Measurements from ENCODE around the gene PLBD1.

The PLBD1 gene

GRCh38 chr12:14561677-14562238 lies 5.9 kb downstream of the PLBD1 start:
- no peak for DNase-seq
- Mint-ChIP-seq H3K27ac (no peak overlapping the region), H3K27me3 (peaks cover 13 to 19% of the 10 kb centered on the region in 2 donors), H3K9me3 (no peaks in the 10 kb centered on the region), H3K4me3 (no peak overlapping the region), H3K36me3 (ENCODE audit: insufficient read depth) (no peaks in the 10 kb centered on the region), H3K4me1 (ENCODE audit: low read depth in 2 of 2) (peaks cover 0 to 4% of the 10 kb centered on the region in 2 donors)
- no peak for ATAC-seq (replicated peaks)

- no peak overlapping the region for H3K27ac Mint-ChIP-seq
- peaks cover 11 to 15% of the 10 kb centered on the region in 2 donors for H3K27me3 Mint-ChIP-seq
- peaks cover 0 to 4% of the 10 kb centered on the region in 2 donors for H3K4me1 Mint-ChIP-seq (ENCODE audit: low read depth in 2 of 2)
- H3K9me3 Mint-ChIP-seq = no peaks in the 10 kb centered on the region
- DNase-seq = no peak
- H3K36me3 Mint-ChIP-seq (ENCODE audit: insufficient read depth) = no peaks in the 10 kb centered on the region
- H3K4me3 Mint-ChIP-seq = no peak overlapping the region
- ATAC-seq (replicated peaks) = no peak
Measured at GRCh38 chr12:14560904-14561574, 6.6 kb downstream of the PLBD1 start.

- Mint-ChIP-seq H3K27me3 (no peaks in the 10 kb centered on the region), H3K4me3 (no peak overlapping the region), H3K36me3 (ENCODE audit: insufficient read depth) (no peaks in the 10 kb centered on the region), H3K9me3 (no peaks in the 10 kb centered on the region), H3K27ac (no peak overlapping the region), H3K4me1 (ENCODE audit: low read depth in 2 of 2) (peaks cover 0 to 4% of the 10 kb centered on the region in 2 donors)
- ATAC-seq (replicated peaks) (no peak), DNase-seq (no peak)
Measured at GRCh38 chr12:14558473-14558959, 9.2 kb downstream of the PLBD1 start.

GRCh38 chr12:14557966-14558365 lies 9.7 kb downstream of the PLBD1 start:
- no peaks in the 10 kb centered on the region for H3K36me3 Mint-ChIP-seq (ENCODE audit: insufficient read depth)

GRCh38 chr12:14554281-14555007 lies 13.2 kb downstream of the PLBD1 start:
- ATAC-seq (replicated peaks) (no peak), DNase-seq (no peak)
- Mint-ChIP-seq H3K9me3 (no peaks in the 10 kb centered on the region), H3K36me3 (ENCODE audit: insufficient read depth) (no peaks in the 10 kb centered on the region), H3K4me1 (ENCODE audit: low read depth in 2 of 2) (peaks cover 0 to 2% of the 10 kb centered on the region in 2 donors), H3K4me3 (no peak overlapping the region), H3K27ac (no peak overlapping the region), H3K27me3 (peaks cover 9 to 20% of the 10 kb centered on the region in 2 donors)

More at GRCh38 chr12:14557966-14558365, 9.7 kb downstream of the PLBD1 start:
- Mint-ChIP-seq H3K27me3 (peaks cover 0 to 5% of the 10 kb centered on the region in 2 donors), H3K4me1 (ENCODE audit: low read depth in 2 of 2) (peaks cover 0 to 4% of the 10 kb centered on the region in 2 donors), H3K27ac (no peak overlapping the region), H3K4me3 (no peak overlapping the region), H3K9me3 (no peaks in the 10 kb centered on the region)
- DNase-seq = no peak
- no peak for ATAC-seq (replicated peaks)

GRCh38 chr12:14548609-14549008 lies 19.1 kb downstream of the PLBD1 start:
- Mint-ChIP-seq H3K4me1 (ENCODE audit: low read depth in 2 of 2) (no peaks in the 10 kb centered on the region), H3K27me3 (peaks cover 19 to 39% of the 10 kb centered on the region in 2 donors), H3K9me3 (no peaks in the 10 kb centered on the region), H3K36me3 (ENCODE audit: insufficient read depth) (no peaks in the 10 kb centered on the region), H3K4me3 (no peak overlapping the region), H3K27ac (no peak overlapping the region)
- ATAC-seq (replicated peaks) (no peak), DNase-seq (no peak)

- H3K27ac Mint-ChIP-seq = no peak overlapping the region
- H3K4me1 Mint-ChIP-seq (ENCODE audit: low read depth in 2 of 2) = no peaks in the 10 kb centered on the region
- DNase-seq = no peak
- H3K4me3 Mint-ChIP-seq = no peak overlapping the region
- H3K27me3 Mint-ChIP-seq = peaks cover 19 to 30% of the 10 kb centered on the region in 2 donors
- H3K9me3 Mint-ChIP-seq = no peaks in the 10 kb centered on the region
- no peak for ATAC-seq (replicated peaks)
- H3K36me3 Mint-ChIP-seq (ENCODE audit: insufficient read depth) = no peaks in the 10 kb centered on the region
Measured at GRCh38 chr12:14547571-14547970, 20.1 kb downstream of the PLBD1 start.

- Mint-ChIP-seq H3K4me3 (no peak overlapping the region), H3K9me3 (no peaks in the 10 kb centered on the region), H3K36me3 (ENCODE audit: insufficient read depth) (no peaks in the 10 kb centered on the region), H3K27ac (no peak overlapping the region), H3K4me1 (ENCODE audit: low read depth in 2 of 2) (no peaks in the 10 kb centered on the region), H3K27me3 (peaks cover 19 to 26% of the 10 kb centered on the region in 2 donors)
- ATAC-seq (replicated peaks) (no peak), DNase-seq (no peak)
Measured at GRCh38 chr12:14545144-14546124, 22.2 kb downstream of the PLBD1 start.

- no peaks in the 10 kb centered on the region for H3K36me3 Mint-ChIP-seq (ENCODE audit: insufficient read depth)
- H3K27ac Mint-ChIP-seq = no peak overlapping the region
- no peak overlapping the region for H3K4me3 Mint-ChIP-seq
- peaks cover 0 to 8% of the 10 kb centered on the region in 2 donors for H3K27me3 Mint-ChIP-seq
- no peaks in the 10 kb centered on the region for H3K4me1 Mint-ChIP-seq (ENCODE audit: low read depth in 2 of 2)
- no peaks in the 10 kb centered on the region for H3K9me3 Mint-ChIP-seq
- DNase-seq (no peak), ATAC-seq (replicated peaks) (no peak)
Measured at GRCh38 chr12:14540801-14541462, 26.8 kb downstream of the PLBD1 start.

- Mint-ChIP-seq H3K4me1 (ENCODE audit: low read depth in 2 of 2) (no peaks in the 10 kb centered on the region), H3K36me3 (ENCODE audit: insufficient read depth) (no peaks in the 10 kb centered on the region), H3K27me3 (no peaks in the 10 kb centered on the region), H3K27ac (no peak overlapping the region), H3K9me3 (no peaks in the 10 kb centered on the region), H3K4me3 (no peak overlapping the region)
- ATAC-seq (replicated peaks) = no peak
- no peak for DNase-seq
Measured at GRCh38 chr12:14537088-14537487, 30.6 kb downstream of the PLBD1 start.

GRCh38 chr12:14532152-14532551 lies 35.5 kb downstream of the PLBD1 start:
- no peaks in the 10 kb centered on the region for H3K27me3 Mint-ChIP-seq
- H3K4me3 Mint-ChIP-seq = no peak overlapping the region
- no peaks in the 10 kb centered on the region for H3K9me3 Mint-ChIP-seq
- no peak for ATAC-seq (replicated peaks)
- no peaks in the 10 kb centered on the region for H3K4me1 Mint-ChIP-seq (ENCODE audit: low read depth in 2 of 2)
- no peaks in the 10 kb centered on the region for H3K36me3 Mint-ChIP-seq (ENCODE audit: insufficient read depth)
- no peak overlapping the region for H3K27ac Mint-ChIP-seq
- no peak for DNase-seq

GRCh38 chr12:14525964-14526363 lies 41.7 kb downstream of the PLBD1 start:
- Mint-ChIP-seq H3K27ac (no peak overlapping the region), H3K36me3 (ENCODE audit: insufficient read depth) (no peaks in the 10 kb centered on the region), H3K4me3 (no peak overlapping the region), H3K4me1 (ENCODE audit: low read depth in 2 of 2) (no peaks in the 10 kb centered on the region), H3K27me3 (peaks cover 32 to 33% of the 10 kb centered on the region in 2 donors), H3K9me3 (peaks cover 11 to 24% of the 10 kb centered on the region in 2 donors)
- DNase-seq = no peak
- no peak for ATAC-seq (replicated peaks)
